Measurements from ENCODE around the gene ERF.
A peak's percentile ranks its signal among the peaks of the same experiment; 100 is the strongest.

The ERF gene

DNA sequence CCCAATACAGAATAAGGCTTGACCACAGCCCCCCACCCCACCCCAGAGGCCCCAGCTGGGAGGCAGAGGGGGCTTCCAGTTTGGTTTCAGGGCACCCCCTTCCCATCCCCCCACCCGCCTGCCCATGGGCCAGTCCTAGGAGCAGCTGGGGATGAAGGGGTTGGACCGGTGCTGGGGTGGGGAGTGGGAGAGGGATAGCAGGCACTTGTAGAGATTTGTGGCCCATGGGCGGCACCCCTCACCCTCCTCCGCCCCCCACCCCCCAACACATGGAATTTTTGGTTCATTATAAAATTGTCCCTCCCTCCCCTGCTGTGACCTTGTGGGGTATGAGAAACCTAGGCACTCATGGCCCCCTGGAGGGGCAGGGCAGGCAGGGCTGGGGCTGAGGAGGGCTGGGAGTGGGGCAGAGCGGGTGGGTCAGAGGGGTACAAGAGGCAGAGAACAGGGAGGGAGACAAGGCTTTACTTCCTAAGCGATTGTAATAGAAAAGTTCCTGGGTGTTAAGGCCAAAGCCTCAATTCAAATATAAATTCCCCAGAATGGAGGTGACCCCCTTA is 7.2 kb downstream of the ERF start:
- H3K9me3 ChIP-seq (ENCODE audit: control insufficient read depth, insufficient read depth, low read length): no peaks in the 10 kb centered on the region

DNA sequence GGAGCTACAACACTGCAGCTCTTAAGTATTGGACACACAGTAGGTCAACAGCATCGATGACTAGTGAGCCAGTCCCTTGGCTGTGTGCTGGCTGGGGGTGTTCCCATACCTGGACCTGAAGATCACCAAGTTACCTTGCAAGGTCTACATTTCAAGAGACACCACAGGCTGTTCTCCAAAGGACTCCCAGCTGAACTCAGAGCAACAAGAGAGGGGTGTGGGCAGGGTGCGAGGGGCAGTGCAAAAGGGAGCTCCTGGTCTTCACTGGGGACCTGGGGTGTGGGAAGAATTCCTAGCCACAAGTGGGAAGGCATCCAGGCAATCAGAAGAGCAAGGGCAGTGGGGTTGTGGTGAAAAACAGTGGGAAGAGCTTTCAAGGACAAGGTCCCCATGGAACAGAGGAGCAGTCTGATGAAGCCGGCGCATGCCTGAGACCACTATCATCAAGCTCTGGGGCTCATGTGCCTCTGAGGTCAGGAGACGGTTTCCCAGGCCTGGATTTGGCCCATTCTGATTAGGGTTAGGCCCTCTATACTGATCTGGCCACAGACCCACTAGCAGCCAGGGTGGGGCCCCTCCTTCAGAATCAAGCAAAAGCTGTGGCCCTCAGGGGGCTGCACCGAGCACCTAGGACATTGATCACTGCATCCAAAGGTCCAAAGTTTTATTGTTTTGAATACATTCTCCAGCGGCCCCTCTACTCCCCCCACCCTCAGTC is 7.8 kb downstream of the ERF start:
- Histone ChIP-seq H3K27me3 (ENCODE audit: control insufficient read depth, insufficient read depth, low read length) (no peaks in the 10 kb centered on the region), H3K9me3 (ENCODE audit: control insufficient read depth, insufficient read depth, low read length) (no peaks in the 10 kb centered on the region), H3K4me1 (ENCODE audit: control insufficient read depth, insufficient read depth, low read length) (peaks cover 10% of the 10 kb centered on the region), H3K4me3 (ENCODE audit: low read length) (no peak overlapping the region), H3K36me3 (ENCODE audit: control insufficient read depth, insufficient read depth, low read length) (peaks cover 7% of the 10 kb centered on the region; the same call in 1 of the 2 replicates), H3K27ac (ENCODE audit: low read length) (no peak overlapping the region)
- WGBS (ENCODE audit: insufficient coverage, insufficient read length): no CpG with 5 or more reads among the region's 7 CpGs
- no peak for DNase-seq (ENCODE audit: low read depth, low spot score)

More for the DNA sequence above, 7.2 kb downstream of the ERF start:
- no peak overlapping the region for H3K4me3 ChIP-seq (ENCODE audit: low read length)
- H3K27ac ChIP-seq (ENCODE audit: low read length): no peak overlapping the region
- peaks cover 7% of the 10 kb centered on the region; the same call in 1 of the 2 replicates for H3K36me3 ChIP-seq (ENCODE audit: control insufficient read depth, insufficient read depth, low read length)
- no peaks in the 10 kb centered on the region for H3K27me3 ChIP-seq (ENCODE audit: control insufficient read depth, insufficient read depth, low read length)
- no CpG with 5 or more reads among the region's 6 CpGs for WGBS (ENCODE audit: insufficient coverage, insufficient read length)
- DNase-seq (ENCODE audit: low read depth, low spot score): no peak
- H3K4me1 ChIP-seq (ENCODE audit: control insufficient read depth, insufficient read depth, low read length): peaks cover 14% of the 10 kb centered on the region

GRCh38 chr19:42246143-42246921 is 8.6 kb downstream of the ERF start:
- no peaks in the 10 kb centered on the region for H3K9me3 ChIP-seq (ENCODE audit: control insufficient read depth, insufficient read depth, low read length)
- H3K27me3 ChIP-seq (ENCODE audit: control insufficient read depth, insufficient read depth, low read length): no peaks in the 10 kb centered on the region
- H3K36me3 ChIP-seq (ENCODE audit: control insufficient read depth, insufficient read depth, low read length): peaks cover 7% of the 10 kb centered on the region; the same call in 1 of the 2 replicates
- peaks cover 6% of the 10 kb centered on the region for H3K4me1 ChIP-seq (ENCODE audit: control insufficient read depth, insufficient read depth, low read length)
- H3K4me3 ChIP-seq (ENCODE audit: low read length): no peak overlapping the region
- DNase-seq (ENCODE audit: low read depth, low spot score): no peak
- H3K27ac ChIP-seq (ENCODE audit: low read length): no peak overlapping the region
- no CpG with 5 or more reads among the region's 10 CpGs for WGBS (ENCODE audit: insufficient coverage, insufficient read length)

- Histone ChIP-seq H3K9me3 (ENCODE audit: control insufficient read depth, insufficient read depth, low read length) (no peaks in the 10 kb centered on the region), H3K27ac (ENCODE audit: low read length) (no peak overlapping the region), H3K4me1 (ENCODE audit: control insufficient read depth, insufficient read depth, low read length) (peaks cover 4% of the 10 kb centered on the region), H3K36me3 (ENCODE audit: control insufficient read depth, insufficient read depth, low read length) (peaks cover 4% of the 10 kb centered on the region; the same call in 1 of the 2 replicates), H3K27me3 (ENCODE audit: control insufficient read depth, insufficient read depth, low read length) (no peaks in the 10 kb centered on the region), H3K4me3 (ENCODE audit: low read length) (no peak overlapping the region)
- DNase-seq (ENCODE audit: low read depth, low spot score): no peak
- WGBS (ENCODE audit: insufficient coverage, insufficient read length): no CpG with 5 or more reads among the region's 10 CpGs
Measured at GRCh38 chr19:42245231-42245630, 9.7 kb downstream of the ERF start.

- no CpG with 5 or more reads among the region's 45 CpGs for WGBS (ENCODE audit: insufficient coverage, insufficient read length)
- Histone ChIP-seq H3K4me1 (ENCODE audit: control insufficient read depth, insufficient read depth, low read length) (peaks cover 4% of the 10 kb centered on the region), H3K9me3 (ENCODE audit: control insufficient read depth, insufficient read depth, low read length) (no peaks in the 10 kb centered on the region), H3K36me3 (ENCODE audit: control insufficient read depth, insufficient read depth, low read length) (peaks cover 6% of the 10 kb centered on the region), H3K4me3 (ENCODE audit: low read length) (peak overlapping the region; percentile 39; the same call in 1 of the 2 replicates), H3K27me3 (ENCODE audit: control insufficient read depth, insufficient read depth, low read length) (no peaks in the 10 kb centered on the region), H3K27ac (ENCODE audit: low read length) (no peak overlapping the region)
- DNase-seq (ENCODE audit: low read depth, low spot score): peak; percentile 90
Measured at GRCh38 chr19:42244347-42245220, 10.3 kb downstream of the ERF start.

DNA sequence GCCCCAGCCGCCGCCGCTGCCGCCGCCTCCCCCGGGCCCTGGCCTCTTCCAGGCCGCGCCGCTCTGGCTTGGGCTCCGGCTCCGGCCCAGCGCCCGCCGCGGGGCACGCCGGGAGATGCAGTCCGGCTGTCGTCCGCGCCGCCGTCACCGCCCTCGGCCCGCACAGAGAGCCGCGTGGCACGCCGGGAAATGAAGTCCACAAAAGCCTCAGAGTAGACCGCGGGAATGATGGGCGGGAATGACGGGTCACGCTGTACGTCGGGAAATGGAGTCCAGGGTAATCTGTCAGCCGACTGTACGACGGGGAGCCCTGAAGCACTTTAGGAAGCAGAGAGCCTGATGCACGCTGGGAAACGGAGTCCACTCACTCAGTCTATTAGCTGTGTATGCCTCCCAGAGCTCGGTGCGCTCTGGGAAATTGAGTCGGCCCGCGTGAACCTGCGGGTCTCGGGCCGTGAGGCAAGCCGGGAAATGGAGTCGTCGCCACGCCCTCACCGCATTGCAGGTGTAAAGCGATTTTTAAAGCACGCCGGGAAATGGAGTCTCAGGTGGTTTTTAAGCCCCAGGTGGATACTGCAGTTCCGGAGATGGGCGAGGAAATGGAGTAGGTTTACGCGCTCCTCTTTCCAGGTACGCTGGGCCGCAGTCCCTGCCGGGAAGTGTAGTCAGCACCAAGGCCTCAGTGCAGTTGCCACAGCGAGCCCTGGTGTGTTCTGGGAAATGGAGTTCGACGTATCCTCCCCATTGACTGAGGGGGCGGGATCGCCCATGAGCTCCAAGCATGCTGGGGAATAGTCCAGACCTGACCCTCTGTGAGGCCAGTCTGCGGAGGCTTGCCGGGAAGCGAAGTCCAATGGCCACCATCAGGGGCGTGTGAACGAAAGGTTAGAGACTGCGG is 12.2 kb downstream of the ERF start, which contains the start of gene GSK3A:
Gene GSK3A, minus strand, starts transcription at position 91 of the 898 bp plus-strand sequence. CDS start 137 bp downstream, outside the sequence.
- H3K4me1 ChIP-seq (ENCODE audit: control insufficient read depth, insufficient read depth, low read length): peaks cover 4% of the 10 kb centered on the region
- no peaks in the 10 kb centered on the region for H3K9me3 ChIP-seq (ENCODE audit: control insufficient read depth, insufficient read depth, low read length)
- H3K27ac ChIP-seq (ENCODE audit: low read length): no peak within 1 kb of the TSS
- WGBS (ENCODE audit: insufficient coverage, insufficient read length): no CpG with 5 or more reads among the region's 76 CpGs
- peak; percentile 99 for DNase-seq (ENCODE audit: low read depth, low spot score)
- no peaks in the 10 kb centered on the region for H3K27me3 ChIP-seq (ENCODE audit: control insufficient read depth, insufficient read depth, low read length)
- peaks cover 5% of the 10 kb centered on the region for H3K36me3 ChIP-seq (ENCODE audit: control insufficient read depth, insufficient read depth, low read length)
- peak within 1 kb of the TSS; percentile 65 for H3K4me3 ChIP-seq (ENCODE audit: low read length)

- H3K36me3 ChIP-seq (ENCODE audit: control insufficient read depth, insufficient read depth, low read length): peaks cover 5% of the 10 kb centered on the region
- H3K27ac ChIP-seq (ENCODE audit: low read length): no peak overlapping the region
- no peak for DNase-seq (ENCODE audit: low read depth, low spot score)
- H3K9me3 ChIP-seq (ENCODE audit: control insufficient read depth, insufficient read depth, low read length): no peaks in the 10 kb centered on the region
- H3K4me3 ChIP-seq (ENCODE audit: low read length): peak overlapping the region; percentile 65
- H3K27me3 ChIP-seq (ENCODE audit: control insufficient read depth, insufficient read depth, low read length): no peaks in the 10 kb centered on the region
- H3K4me1 ChIP-seq (ENCODE audit: control insufficient read depth, insufficient read depth, low read length): peaks cover 4% of the 10 kb centered on the region
- WGBS (ENCODE audit: insufficient coverage, insufficient read length): no CpG with 5 or more reads among the region's 49 CpGs
Measured at GRCh38 chr19:42242069-42242511, 12.8 kb downstream of the ERF start.

DNA sequence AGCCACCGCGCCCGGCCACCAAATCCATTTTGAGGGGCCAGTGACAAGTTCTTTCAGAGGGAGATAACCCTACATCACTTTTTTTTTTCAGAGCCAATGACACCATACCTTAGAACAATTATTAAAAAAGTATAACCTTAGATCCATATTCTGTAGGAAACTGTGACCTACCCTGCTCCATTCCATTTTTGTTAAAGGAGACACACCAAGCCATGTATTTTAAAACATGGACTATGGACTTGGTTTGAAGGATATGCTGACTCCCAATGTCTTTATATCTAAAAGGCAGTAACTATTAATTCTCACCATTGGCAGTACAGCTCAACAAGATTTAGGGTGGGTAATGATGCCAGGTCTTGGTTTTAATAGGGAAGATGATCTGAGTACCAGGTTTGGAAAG is 13.6 kb downstream of the ERF start:
- Histone ChIP-seq H3K4me1 (ENCODE audit: control insufficient read depth, insufficient read depth, low read length) (peaks cover 3% of the 10 kb centered on the region), H3K4me3 (ENCODE audit: low read length) (no peak overlapping the region), H3K27me3 (ENCODE audit: control insufficient read depth, insufficient read depth, low read length) (no peaks in the 10 kb centered on the region), H3K36me3 (ENCODE audit: control insufficient read depth, insufficient read depth, low read length) (peaks cover 5% of the 10 kb centered on the region), H3K9me3 (ENCODE audit: control insufficient read depth, insufficient read depth, low read length) (no peaks in the 10 kb centered on the region), H3K27ac (ENCODE audit: low read length) (no peak overlapping the region)
- no peak for DNase-seq (ENCODE audit: low read depth, low spot score)
- WGBS (ENCODE audit: insufficient coverage, insufficient read length): no CpG with 5 or more reads among the region's 3 CpGs

DNA sequence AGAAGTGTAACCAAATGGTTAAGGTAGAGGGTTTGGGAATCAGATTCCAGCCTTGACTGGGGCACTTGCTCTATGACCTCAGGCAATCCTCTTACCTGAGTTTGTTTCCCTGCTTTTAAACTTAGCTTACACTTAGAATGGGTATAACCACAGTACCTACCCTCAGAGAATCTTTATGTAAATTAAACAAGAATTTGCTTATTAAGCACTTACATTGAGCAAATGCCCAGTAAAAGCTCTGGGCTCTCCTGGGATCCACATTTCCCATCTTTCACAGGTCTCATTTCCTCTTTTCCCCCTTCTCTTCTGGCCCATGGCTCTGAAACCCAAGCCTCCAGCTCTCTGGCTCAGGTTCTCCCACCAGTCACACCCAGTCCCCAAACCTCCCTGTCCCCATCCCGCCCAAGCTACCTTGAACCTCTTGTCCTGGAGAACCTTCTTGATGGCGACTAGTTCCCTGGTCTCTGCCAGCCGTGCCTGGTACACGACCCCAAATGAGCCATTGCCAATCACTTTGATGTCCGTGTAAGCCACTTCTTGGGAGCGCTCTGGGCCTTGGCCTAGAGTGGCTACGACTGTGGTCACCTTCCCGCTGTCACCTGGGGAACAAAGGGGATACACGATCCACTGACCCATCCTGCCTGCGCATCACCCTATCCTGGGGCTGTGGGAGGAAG is 15.2 kb downstream of the ERF start:
- Histone ChIP-seq H3K36me3 (ENCODE audit: control insufficient read depth, insufficient read depth, low read length) (peaks cover 12% of the 10 kb centered on the region), H3K4me1 (ENCODE audit: control insufficient read depth, insufficient read depth, low read length) (no peaks in the 10 kb centered on the region), H3K27me3 (ENCODE audit: control insufficient read depth, insufficient read depth, low read length) (no peaks in the 10 kb centered on the region), H3K9me3 (ENCODE audit: control insufficient read depth, insufficient read depth, low read length) (no peaks in the 10 kb centered on the region), H3K4me3 (ENCODE audit: low read length) (no peak overlapping the region), H3K27ac (ENCODE audit: low read length) (no peak overlapping the region)
- no CpG with 5 or more reads among the region's 10 CpGs for WGBS (ENCODE audit: insufficient coverage, insufficient read length)
- DNase-seq (ENCODE audit: low read depth, low spot score): no peak
